WTC11 (cell line): Measurements from ENCODE around the gene CD80. TPM values are rescaled to one million over a fixed set of nuclear protein-coding genes. Genes with fewer than 3 reads are reported as not detected.

Source experiments
- ATAC-seq: fragments of 200-7000 bp; cut with Tn5 transposase; 2 replicates; pipeline ENCODE4 v1.10.0; 2021; ENCODE audit warnings: mild to moderate bottlenecking, moderate library complexity
- CTCF ChIA-PET: fragments of 300-600 bp; sonication (Branson Sonifier 250); formaldehyde crosslinking; loops from one replicate; lab custom pipeline; 2021; ENCODE audit warnings: antibody characterized with exemption; lab: Charles Lee
- POLR2A ChIA-PET: fragments of 350-600 bp; sonication (Branson Sonifier 250); formaldehyde crosslinking; loops from one replicate; lab custom pipeline; 2021; ENCODE audit warnings: antibody characterized with exemption; lab: Charles Lee
- DNase-seq: peaks from one replicate; pipeline ENCODE4 v3.0.0; 2021; ENCODE audit warnings: low spot score
- H3K27ac Mint-ChIP-seq: 2 replicates; pipeline ENCODE4 v1.8.0; 2021; ENCODE audit warnings: mixed read lengths
- H3K27me3 Mint-ChIP-seq: 2 replicates; pipeline ENCODE4 v1.8.0; 2021; ENCODE audit warnings: low read depth, mild to moderate bottlenecking, moderate library complexity, mixed read lengths
- H3K36me3 Mint-ChIP-seq: 2 replicates; pipeline ENCODE4 v1.8.0; 2021; ENCODE audit warnings: mixed read lengths
- H3K4me1 Mint-ChIP-seq: 2 replicates; pipeline ENCODE4 v1.8.0; 2022; ENCODE audit warnings: mixed read lengths
- H3K4me3 Mint-ChIP-seq: 2 replicates; pipeline ENCODE4 v1.8.0; 2021; ENCODE audit warnings: mild to moderate bottlenecking, moderate library complexity, mixed read lengths
- H3K9me3 Mint-ChIP-seq: 2 replicates; pipeline ENCODE4 v1.8.0; 2021; ENCODE audit warnings: mixed read lengths
- AR ChIP-seq: fragments of 250-450 bp; sonication (Bioruptor Pico); IDR thresholded peaks from 2 replicates; pipeline ENCODE4 v1.9.0; 2021; ENCODE audit warnings: mild to moderate bottlenecking
- ATF2 ChIP-seq: sonication (generic); formaldehyde crosslinking; IDR thresholded peaks from 2 replicates; pipeline ENCODE4 v1.8.1; 2022; ENCODE audit warnings: low read depth, missing genetic modification reagents, borderline replicate concordance
- CDX4 ChIP-seq: fragments of 250-450 bp; sonication (Bioruptor Pico); IDR thresholded peaks from 2 replicates; pipeline ENCODE4 v1.9.0; 2021; ENCODE audit warnings: moderate library complexity, mild to moderate bottlenecking, inconsistent platforms, borderline replicate concordance
- CREB1 ChIP-seq: sonication (generic); formaldehyde crosslinking; IDR thresholded peaks from 2 replicates; pipeline ENCODE4 v1.8.0; 2023; ENCODE audit warnings: mild to moderate bottlenecking, missing genetic modification reagents
- ELF4 ChIP-seq: sonication (generic); formaldehyde crosslinking; IDR thresholded peaks from 2 replicates; pipeline ENCODE4 v1.8.1; 2022; ENCODE audit warnings: low read depth, mild to moderate bottlenecking, moderate library complexity, missing genetic modification reagents
- FOXP1 ChIP-seq: sonication (generic); formaldehyde crosslinking; IDR thresholded peaks from 2 replicates; pipeline ENCODE4 v1.8.0; 2022; ENCODE audit warnings: missing genetic modification reagents, mild to moderate bottlenecking, moderate library complexity, borderline replicate concordance
- FOXP4 ChIP-seq: sonication (generic); formaldehyde crosslinking; IDR thresholded peaks from 2 replicates; pipeline ENCODE4 v1.8.0; 2022; ENCODE audit warnings: mild to moderate bottlenecking, missing genetic modification reagents
- GABPB1 ChIP-seq: sonication (generic); formaldehyde crosslinking; IDR thresholded peaks from 2 replicates; pipeline ENCODE4 v1.8.1; 2023; ENCODE audit warnings: mild to moderate bottlenecking, missing genetic modification reagents
- IRF2 ChIP-seq: sonication (generic); formaldehyde crosslinking; IDR thresholded peaks from 2 replicates; pipeline ENCODE4 v1.8.0; 2022; ENCODE audit warnings: low read depth, missing genetic modification reagents, borderline replicate concordance
- MXD4 ChIP-seq: fragments of 250-450 bp; sonication (Bioruptor Pico); IDR thresholded peaks from 2 replicates; pipeline ENCODE4 v1.8.0; 2021; ENCODE audit warnings: mild to moderate bottlenecking, moderate library complexity, borderline replicate concordance
- OVOL2 ChIP-seq: fragments of 250-450 bp; sonication (Bioruptor Pico); IDR thresholded peaks from 2 replicates; pipeline ENCODE4 v1.9.0; 2021; ENCODE audit warnings: mild to moderate bottlenecking, borderline replicate concordance
- SMAD4 ChIP-seq: sonication (generic); formaldehyde crosslinking; IDR thresholded peaks from 2 replicates; pipeline ENCODE4 v1.8.0; 2022; ENCODE audit warnings: mild to moderate bottlenecking, missing genetic modification reagents
- TP53 ChIP-seq: sonication (generic); formaldehyde crosslinking; IDR thresholded peaks from 2 replicates; pipeline ENCODE4 v1.8.1; 2023; ENCODE audit warnings: mild to moderate bottlenecking, missing genetic modification reagents
- ZMAT4 ChIP-seq: fragments of 250-450 bp; sonication (Bioruptor Pico); IDR thresholded peaks from 2 replicates; pipeline ENCODE4 v1.9.0; 2021; ENCODE audit warnings: mild to moderate bottlenecking
- ZNF416 ChIP-seq: fragments of 250-450 bp; sonication (Bioruptor Pico); IDR thresholded peaks from 2 replicates; pipeline ENCODE4 v1.9.0; 2021; ENCODE audit warnings: mild to moderate bottlenecking, inconsistent platforms
- ZNF532 ChIP-seq: fragments of 250-450 bp; sonication (Bioruptor Pico); IDR thresholded peaks from 2 replicates; pipeline ENCODE4 v1.9.0; 2021; ENCODE audit warnings: mild to moderate bottlenecking, borderline replicate concordance
- total RNA-seq: library from RNA; stranded (reverse); gene quantifications from 3 replicates; pipeline ENCODE4 v1.2.3, GENCODE V29; 2021

The CD80 gene
- total RNA-seq, 1 experiment from 2014 or later, result 0.24 TPM

GRCh38 chr3:119594066-119594465, 34.7 kb upstream of the CD80 start:
- H3K4me3 Mint-ChIP-seq, result no peak overlapping the region
- no peak overlapping the region for H3K27ac Mint-ChIP-seq
- TF ChIP-seq ZNF416 (CRISPR knock-in tag) (no peak), AR (CRISPR knock-in tag) (no peak), OVOL2 (no peak), ZNF532 (CRISPR knock-in tag) (no peak), SMAD4 (CRISPR knock-in tag) (no peak), CREB1 (CRISPR knock-in tag) (no peak)
- ChIA-PET POLR2A (no interaction called here), CTCF (no interaction called here)
- ATAC-seq (no peak), DNase-seq (no peak)
- H3K4me1 Mint-ChIP-seq, result peaks cover 11% of the 10 kb centered on the region
- peaks cover 4% of the 10 kb centered on the region; the same call in 1 of the 2 replicates for H3K9me3 Mint-ChIP-seq
- no peaks in the 10 kb centered on the region for H3K36me3 Mint-ChIP-seq
- peaks cover under 1% of the 10 kb centered on the region for H3K27me3 Mint-ChIP-seq

GRCh38 chr3:119592861-119593260, 33.4 kb upstream of the CD80 start:
- ChIA-PET POLR2A (no interaction called here), CTCF (no interaction called here)
- Mint-ChIP-seq H3K4me1 (peaks cover 15% of the 10 kb centered on the region), H3K27me3 (peaks cover 4% of the 10 kb centered on the region), H3K9me3 (peaks cover 4% of the 10 kb centered on the region; the same call in 1 of the 2 replicates), H3K27ac (no peak overlapping the region), H3K4me3 (no peak overlapping the region), H3K36me3 (no peaks in the 10 kb centered on the region)
- no peak for ATAC-seq
- no peak for DNase-seq
- TF ChIP-seq IRF2 (CRISPR knock-in tag) (no peak), GABPB1 (no peak), TP53 (no peak), FOXP4 (CRISPR knock-in tag) (no peak), ZMAT4 (CRISPR knock-in tag) (no peak), ELF4 (no peak), CDX4 (no peak), FOXP1 (no peak), ATF2 (CRISPR knock-in tag) (no peak), MXD4 (CRISPR knock-in tag) (no peak)
